Testis (tissue), 2 donors: Measurements from ENCODE around the gene PARK7.

Experiments
- POLR2A ChIP-seq: fragments of 450-650 bp; IDR thresholded peaks from one replicate; pipeline ENCODE4 v1.6.1; 2017; ENCODE audit warnings: antibody characterized with exemption, mild to moderate bottlenecking, moderate library complexity
- TF ChIP-seq, protein P1 (sequence below), 3 experiments: fragments of 450-650 bp in 2 of 3; fragments of 200-600 bp in 1 of 3; sonication (generic) in 1 of 3; IDR thresholded peaks; one replicate each; pipeline ENCODE4 v1.5.1; 2016 to 2019; ENCODE audit warnings: antibody characterized with exemption in 3 of 3, mild to moderate bottlenecking in 2 of 3, moderate library complexity in 1 of 3

DNA sequence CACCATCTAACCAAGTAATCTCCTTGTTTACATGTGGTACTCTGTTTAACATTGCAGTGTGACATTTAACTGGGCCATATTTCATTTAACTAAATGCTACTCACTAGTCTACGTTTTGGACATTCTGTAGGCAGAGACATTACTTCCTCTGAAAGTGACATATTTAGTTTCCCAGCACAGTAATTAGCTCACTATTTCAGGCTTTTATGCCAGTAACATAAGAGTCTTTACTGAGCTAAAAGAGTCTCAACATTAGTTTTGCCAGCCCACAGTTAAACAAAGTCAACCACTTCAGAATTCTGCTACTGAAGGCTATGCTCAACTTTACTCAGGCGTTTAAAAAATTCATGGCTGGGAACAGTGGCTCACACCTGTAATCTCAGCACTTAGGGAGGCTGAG, 18.3 kb upstream of the PARK7 start:
- TF ChIP-seq, protein P1, sequence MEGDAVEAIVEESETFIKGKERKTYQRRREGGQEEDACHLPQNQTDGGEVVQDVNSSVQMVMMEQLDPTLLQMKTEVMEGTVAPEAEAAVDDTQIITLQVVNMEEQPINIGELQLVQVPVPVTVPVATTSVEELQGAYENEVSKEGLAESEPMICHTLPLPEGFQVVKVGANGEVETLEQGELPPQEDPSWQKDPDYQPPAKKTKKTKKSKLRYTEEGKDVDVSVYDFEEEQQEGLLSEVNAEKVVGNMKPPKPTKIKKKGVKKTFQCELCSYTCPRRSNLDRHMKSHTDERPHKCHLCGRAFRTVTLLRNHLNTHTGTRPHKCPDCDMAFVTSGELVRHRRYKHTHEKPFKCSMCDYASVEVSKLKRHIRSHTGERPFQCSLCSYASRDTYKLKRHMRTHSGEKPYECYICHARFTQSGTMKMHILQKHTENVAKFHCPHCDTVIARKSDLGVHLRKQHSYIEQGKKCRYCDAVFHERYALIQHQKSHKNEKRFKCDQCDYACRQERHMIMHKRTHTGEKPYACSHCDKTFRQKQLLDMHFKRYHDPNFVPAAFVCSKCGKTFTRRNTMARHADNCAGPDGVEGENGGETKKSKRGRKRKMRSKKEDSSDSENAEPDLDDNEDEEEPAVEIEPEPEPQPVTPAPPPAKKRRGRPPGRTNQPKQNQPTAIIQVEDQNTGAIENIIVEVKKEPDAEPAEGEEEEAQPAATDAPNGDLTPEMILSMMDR (IDR thresholded peaks at IDR 0.05) = no peak
- no peak for TF ChIP-seq POLR2A
